NCI-H82 (cell line): Measurements from ENCODE around the gene KIF6.
"Not testable (repeated sequence)": the region's sequence is repeated elsewhere in the genome, so short reads cannot be mapped to it uniquely, and the experiment has no call there.

Experiments
- DNase-seq: peaks from one replicate; lab custom pipeline; 2025; lab: John Stamatoyannopoulos, UW

KIF6 gene

DNA sequence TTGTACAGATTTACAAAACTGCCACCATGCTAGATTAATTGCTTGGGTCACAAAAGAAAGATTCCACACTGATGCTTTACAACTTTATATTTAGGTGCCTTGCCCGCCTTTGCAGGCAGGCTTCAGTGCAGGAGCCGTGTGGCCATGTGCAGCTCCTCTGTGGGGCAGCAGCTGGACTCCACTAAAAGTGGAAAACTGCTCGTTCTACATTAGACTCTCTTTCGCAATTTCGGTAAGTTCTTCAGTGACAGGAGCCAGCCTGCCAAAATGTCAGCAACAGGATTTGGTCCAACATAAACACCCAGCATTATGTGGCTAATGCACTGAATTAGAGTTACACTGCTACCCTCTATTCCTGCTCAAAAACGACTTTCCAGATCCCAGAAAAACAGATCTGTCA is 228.3 kb downstream of the KIF6 start:
- DNase-seq: no peak

DNA sequence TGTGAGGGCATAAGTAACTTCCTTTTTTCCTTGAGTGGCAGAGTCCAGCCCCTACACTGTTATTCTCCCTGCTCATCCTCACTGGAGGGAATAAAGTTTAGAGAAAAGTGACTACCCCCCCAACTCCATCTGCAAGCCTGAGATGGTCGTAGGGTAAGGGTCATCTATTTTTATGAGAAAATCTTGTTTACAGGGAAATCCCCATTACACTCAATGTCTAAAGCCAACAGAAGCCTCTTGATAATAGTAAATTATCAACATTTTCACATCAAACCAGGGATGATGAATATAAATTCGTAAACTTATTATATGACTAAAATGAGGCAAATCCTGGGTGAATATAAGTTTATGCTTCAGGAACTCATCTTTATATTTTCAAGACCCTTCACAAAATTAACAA is 228.8 kb downstream of the KIF6 start:
- DNase-seq: no peak

DNA sequence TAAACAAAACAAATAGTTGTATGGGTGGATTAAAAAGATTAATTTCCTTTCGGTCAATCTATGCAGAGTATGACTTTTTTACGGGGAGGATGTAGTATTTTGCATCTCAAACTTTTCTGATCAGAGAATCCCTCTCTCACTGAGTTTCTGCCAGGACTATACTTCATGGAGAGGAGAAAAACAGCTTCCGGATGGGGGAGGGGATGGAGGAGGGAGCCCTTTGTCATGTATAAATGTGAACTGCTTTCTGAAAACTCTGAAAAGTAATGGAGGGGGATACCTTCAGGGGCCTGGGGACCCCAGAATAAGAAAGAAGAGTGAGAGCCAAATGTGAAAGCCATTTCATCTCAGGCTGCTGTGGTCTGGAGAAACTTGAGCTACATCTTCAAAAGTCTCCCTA is 229.6 kb downstream of the KIF6 start:
- DNase-seq: no peak

DNA sequence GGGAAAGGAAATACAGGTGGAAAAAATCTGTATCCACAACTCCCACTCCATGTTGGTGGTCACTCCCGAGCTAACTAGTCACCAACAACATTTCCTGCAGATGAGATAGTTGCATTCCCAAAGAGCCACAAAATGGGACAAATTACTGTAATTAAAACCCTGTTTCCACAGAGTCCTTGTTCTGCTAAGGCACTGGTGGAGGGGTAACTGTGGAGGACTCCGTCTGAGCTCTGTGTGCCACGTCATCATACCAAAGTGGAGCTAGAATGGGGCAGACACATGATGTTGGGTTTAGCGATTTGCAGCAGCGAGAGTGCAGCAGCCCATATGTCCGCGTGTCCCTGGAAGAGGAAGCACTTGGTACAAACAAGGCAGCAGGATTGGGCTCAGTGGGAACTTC is 230.2 kb downstream of the KIF6 start:
- DNase-seq: no peak

DNA sequence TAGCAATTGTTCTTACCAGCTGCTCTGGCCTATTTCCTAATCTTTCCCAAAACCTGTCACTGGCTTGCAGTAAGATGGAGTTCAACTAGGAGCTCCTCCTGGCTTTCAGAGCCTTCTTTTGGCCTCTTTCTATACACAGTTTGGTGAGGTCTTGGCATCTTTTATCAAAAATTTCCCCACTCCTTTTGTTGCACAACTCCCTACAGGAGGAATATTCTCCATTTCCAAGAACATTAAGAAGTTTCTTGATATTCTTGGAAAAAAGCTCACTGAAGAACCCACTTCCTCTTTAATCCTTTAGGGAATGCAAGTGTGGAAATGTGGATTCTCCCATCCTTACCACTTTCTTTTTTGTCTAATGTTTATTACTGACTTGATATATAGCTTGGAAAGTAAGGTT is 231.4 kb downstream of the KIF6 start:
- DNase-seq: no peak

DNA sequence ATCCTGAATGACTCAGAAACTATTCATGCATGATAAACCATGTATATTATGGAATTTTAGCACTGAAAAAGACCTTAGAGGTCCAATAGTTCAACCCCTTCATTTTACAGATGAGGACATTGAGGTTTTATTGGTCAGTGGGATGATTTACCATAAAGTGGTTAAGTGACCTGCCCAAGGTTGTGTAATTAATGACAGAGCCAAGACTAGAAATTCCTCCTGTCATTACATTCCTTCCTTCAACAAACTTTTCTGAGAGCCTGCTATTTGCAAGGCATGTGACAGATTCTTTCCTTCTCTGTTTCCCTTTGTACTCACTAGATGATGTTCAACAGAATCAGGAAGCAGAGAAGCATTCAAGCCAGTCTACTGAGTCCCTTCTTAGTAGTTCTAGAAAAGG is 232.0 kb downstream of the KIF6 start:
- DNase-seq: no peak

DNA sequence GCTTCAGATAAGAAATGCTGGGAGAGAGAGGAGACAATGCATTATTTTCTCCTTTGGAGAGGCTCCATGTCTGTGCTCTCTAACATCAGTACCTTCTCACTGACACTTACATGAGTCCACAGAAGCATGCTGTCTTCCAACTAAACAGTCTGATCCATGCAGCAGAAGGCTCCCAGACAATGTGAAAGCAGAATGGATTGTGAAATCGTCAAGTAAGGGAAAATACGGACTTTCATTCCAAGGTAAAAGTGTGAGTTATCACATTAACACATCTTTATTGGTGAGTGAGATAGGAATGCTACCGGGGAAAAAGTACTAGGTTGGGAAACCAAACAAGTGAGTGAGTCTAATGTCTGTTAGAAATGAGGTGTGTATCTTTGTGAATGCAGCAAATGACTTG is 235.1 kb downstream of the KIF6 start:
- no peak for DNase-seq

DNA sequence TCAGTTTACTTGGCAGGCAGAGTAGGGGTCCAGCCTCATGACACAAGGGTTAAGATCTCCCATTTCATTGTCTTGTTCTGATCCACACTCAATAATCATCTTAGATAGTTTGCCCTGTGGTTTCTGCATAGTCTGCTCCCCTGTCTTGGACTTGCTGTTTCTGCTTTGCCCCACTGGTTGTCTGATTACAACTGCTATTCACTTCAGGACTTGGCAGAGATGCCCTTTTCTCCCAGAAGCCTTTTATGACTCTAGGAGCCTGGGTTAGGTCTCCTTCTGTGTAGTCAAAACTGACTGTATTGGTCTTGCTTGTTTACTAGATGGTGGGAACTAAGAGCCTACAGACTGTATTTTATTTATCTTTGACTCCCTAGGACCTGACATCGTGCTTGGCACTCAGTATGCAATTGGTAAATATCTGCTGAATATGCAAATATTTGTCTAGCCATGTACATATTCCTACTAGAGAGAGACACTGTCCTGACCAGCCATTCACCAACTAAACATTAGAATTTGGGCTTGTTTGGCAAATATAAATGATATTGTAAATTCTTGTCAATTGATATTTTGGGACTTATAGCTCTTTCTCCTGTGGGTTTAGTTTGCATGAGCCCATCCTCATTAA is 236.8 kb downstream of the KIF6 start:
- no peak for DNase-seq

DNA sequence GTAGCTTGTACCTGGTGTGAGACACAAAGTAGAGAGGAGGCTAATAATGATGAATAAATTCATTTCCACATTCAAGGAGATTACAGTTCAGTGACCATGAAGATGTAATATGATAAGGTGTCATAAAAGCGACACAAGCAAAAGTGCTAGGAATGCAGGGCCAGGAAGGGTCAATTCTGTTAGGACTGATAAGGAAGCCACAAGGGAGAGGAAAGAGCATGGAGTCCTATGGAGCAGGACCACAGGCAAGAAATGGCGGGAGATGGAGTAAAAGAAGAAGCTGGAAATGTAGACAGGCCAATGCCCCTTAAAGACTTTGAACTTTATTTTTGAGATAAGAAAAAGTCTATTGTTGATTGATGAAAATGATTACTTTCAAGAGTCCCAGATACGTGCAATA is 240.9 kb downstream of the KIF6 start:
- DNase-seq: no peak

DNA sequence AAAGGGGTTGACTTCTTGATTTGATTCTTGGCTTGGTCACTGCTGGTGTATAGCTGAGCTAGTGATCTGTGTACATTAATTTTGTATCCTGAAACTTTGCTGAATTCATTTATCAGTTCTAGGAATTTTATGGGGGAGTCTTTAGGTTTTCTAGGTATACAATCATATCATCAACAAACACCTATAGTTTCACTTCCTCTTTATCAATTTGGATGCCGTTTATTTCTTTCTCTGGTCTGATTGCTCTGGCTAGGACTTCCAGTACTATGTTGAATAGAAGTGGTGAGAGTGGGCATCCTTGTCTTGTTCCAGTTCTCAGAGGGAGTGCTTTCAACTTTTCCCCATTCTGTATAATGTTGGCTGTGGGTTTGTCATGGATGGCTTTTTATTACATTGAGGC is 245.4 kb downstream of the KIF6 start:
- DNase-seq: not testable (repeated sequence)

DNA sequence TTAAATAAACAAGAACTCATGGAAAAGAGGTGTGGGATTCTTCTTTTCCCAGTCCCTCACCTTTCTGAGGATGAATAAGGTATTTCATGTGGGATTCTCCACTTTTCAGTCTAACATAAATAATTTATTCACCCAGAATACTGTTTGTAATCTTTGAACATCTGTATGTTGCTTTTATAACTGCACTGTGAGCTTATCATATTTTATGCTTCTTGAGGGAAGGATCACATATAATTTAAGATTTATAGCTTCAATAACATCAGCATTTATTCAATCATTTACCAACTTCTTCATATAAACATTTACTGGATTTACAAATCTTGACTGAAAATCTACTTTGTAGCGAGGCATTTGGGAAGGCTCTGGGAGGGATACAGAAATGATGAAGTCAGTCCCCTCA is 248.5 kb downstream of the KIF6 start:
- no peak for DNase-seq

DNA sequence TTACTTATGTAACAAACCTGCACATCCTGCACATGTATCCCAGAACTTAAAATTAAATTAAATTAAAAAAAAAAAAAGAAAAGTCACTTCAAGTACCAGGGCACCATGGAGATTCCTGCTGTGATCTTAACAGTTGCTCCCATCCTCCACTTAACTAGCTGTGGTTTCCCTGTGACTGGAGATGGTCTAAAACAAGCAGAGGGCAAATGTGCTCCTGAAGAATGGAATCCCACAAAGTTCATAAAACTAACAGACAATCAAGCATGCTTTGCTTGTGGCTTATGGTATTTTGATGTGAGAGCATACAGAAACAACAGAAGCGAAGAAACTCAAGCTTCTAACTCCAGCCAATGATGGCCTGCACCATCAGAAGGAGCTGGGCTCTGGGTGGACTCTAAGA is 249.1 kb downstream of the KIF6 start:
- DNase-seq: no peak

DNA sequence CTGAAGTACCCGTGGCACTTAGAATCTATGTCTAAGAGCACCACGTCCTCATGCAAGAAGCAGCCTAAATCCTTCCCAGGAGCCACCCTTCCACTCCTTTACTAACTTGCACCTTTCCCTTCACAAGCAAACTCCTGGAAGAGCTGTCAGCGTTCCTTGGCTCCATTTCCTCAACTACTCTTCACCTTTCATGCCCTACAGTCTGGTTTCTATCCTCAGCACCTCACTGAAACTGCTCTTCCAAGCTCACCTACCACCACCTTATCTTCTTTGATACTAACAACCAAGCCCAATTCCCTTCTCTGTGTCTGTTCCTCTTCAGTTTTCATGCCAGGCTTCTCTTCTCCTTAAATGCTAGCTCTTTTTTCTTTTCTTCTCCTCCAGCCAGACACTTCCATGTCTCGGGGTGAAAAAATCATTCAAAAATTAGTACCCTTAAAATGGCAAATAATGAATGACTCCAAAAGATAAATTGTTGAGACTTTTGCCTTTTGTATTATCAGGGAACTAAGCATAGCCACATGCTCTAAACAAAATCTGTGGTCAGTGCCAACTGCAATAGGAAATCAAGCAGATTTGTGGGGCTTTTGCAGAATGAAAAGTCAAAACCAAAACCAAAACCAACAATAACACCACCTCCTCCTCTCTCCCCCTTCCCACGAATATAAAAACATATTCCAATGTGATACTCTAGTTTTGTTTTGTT is 253.1 kb downstream of the KIF6 start:
- no peak for DNase-seq

DNA sequence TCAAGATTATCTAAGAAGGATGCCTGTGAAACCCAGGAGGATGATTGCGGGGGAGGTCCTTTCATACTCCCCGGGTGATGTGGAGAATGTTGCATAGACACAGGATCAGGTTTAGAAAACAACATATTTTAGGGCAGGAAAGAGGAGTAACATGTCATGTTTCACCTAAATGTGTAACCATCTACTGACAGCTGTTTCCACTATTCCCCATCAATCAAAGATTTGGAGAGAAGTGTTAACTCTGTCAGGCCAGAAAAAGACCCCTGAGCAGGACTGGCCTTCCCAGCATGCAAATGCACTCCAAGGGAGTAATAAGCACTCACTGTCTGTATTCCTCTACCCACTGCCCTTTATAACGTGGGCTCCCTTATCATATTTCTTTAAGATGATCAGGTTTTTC is 254.7 kb downstream of the KIF6 start:
- no peak for DNase-seq

DNA sequence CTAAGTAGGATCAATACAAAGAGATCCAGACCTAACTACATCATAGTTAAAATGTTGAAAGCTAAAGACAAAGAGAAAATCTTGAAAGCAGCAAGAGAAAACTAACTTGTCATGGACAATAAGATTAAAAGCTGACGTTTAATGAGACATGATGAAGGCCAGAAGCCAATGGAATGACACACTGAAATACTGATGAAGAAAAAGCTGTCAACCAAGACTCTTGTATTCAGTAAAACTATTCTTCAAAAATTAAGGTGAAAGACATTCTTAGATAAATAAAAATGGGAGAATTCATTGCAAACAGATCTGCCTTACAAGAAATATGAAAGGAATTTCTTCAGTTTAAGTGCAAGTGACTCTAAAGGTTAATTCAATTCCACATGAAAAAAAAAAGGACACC is 256.8 kb downstream of the KIF6 start:
- DNase-seq: no peak

DNA sequence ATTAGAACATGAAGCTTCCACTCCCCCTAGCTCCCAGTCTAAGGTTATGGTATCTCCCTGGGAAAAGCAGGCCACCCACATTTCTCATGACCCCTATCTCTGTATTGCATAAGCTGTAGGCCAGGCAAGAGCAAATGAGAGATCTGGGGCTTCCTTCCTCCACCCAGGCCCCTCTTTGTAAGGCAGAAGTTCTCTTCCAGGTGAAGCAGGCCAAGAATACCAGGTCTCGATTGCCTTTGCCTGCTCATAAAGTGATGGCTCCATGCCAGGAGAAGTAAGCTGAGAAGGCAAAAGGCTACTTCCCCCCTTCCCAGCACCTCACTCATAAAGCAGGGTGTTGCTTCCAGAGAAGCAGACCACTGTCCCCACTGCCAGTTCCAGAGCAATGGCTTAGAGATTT is 258.6 kb downstream of the KIF6 start:
- DNase-seq: no peak

DNA sequence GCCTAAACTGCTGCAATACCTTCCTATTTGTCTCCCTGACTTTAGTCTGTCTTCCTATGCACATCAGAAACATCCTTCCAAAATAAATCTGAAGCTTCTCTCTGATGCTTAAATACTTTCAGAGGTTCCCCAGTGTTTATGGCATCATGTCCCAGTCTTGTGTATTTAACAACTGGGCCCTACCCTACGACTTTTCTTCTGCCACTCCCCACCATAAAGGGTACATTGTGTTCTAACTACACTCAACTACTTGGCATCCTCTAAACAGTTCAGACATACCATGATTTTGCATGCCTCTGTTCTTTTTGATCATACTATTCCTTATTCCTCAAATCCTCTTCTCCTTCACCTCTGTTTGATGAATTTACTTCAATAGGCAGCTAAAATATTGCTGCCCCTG is 259.7 kb downstream of the KIF6 start:
- no peak for DNase-seq

DNA sequence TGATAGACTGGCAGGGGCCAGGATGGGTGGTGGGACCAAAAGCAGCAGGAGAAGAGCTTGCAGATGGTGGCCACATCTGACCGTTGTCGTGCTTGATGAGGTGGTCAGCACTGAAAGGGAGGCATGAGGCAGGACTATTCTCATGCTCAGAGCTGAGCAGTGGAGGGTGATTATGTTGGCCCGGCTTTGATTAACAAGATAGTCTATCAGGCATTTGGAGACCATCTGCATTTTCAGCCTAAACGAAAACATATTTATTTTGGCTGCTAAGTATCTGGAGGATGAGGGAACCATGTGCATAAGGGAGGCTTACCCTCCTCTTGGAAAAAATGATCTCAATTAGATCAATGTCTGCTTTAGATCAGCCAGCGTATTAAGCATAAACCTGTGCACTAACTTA is 261.1 kb downstream of the KIF6 start:
- DNase-seq: no peak

DNA sequence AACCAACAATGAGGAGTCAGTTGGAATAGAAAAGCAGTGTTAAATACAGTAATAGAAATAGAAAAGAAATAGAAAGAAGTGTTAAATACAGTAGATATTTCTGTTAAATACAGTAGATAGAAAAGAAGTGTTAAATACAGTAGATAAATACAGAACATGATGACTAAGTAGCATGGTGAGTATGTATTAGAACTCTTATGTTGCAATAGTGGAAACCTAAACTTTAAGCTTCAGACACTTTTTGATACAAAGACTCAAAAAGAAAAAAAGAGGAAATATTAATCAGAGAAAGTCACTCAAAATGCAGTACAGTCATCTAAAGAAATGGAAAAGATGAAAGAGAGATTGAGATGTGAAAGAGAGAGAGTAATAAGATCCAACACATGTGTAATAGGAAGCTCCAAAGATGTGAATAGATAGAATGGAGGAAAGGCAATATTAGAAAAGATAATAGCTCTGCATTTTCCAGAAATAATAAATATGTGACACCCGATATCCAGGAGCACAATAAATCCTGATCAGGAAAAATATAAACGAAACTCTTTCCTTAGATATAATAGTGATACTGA is 271.2 kb downstream of the KIF6 start:
- no peak for DNase-seq

DNA sequence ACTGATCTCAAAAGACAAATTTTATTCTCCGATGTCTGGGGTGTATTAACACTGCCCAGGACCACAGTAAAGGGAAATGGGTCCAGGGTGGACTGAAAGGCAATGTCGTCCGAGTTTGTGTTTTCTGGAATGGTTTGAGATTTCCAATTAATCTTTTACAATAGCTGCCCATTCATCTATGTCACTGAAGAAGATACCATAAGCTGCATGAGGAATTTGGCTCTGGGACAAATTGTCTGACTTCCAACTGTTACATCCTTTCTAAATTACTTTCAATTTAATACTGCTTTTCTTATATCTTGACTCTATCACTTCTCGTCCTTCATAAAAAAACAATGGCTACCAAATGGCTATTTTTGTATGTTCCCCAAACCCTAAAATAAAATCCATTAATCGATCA is 272.0 kb downstream of the KIF6 start:
- DNase-seq: no peak

DNA sequence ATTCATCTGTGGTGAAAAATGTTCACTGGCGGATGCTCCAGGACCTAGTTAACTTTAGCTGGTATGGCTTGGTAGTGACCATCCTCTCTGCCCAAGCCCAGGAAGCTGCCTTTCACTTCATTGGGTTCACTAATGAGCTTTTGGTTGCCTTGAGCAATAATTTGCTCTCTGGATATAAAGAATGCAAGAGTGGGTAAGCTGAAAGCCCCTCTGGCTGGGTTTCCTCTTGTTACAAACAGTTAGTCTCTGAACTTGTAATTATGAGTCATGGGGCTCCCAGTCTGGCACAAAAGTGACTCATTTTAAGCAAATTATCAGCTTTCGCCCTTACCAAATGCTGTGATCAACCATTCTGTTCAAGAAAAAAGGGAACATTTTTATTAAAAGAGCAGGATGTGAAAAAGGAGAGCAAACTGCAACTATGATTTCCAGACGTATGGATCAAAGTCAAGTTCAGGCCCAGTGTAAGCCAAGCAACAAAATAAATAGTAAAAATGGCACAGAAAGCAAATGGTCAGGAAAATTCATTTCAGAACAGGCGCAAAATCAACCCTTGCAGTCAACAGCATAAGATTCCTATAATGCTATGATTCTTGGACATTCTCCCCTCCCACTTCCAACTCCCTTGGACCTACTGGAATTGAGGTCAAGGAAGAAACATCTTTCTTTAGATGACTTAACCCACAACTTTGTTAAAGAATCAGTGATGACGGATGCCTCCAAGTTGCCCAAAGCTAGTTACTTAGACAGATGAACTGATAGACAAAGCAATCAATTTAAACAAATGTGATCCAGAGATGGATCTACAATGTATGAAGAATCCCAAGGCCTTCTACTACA is 272.7 kb downstream of the KIF6 start:
- DNase-seq: no peak

DNA sequence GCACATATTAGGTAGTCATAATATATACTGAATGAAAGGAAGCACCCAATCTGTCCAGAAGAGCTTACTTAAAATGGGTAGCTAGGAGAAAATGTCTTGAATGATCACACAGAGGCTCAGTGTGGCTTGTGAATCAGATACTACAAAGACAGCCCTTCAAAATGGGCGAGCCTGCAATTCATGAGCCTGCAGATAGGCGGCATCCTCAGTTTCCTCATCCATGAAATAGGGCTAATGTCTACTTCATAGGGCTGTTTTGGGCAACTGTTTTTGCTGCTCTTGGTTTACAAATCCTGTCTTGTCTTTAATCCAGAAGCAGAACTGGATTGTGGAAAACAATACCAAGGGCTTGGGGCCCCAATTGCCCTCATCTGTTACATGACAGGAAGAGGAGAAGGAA is 273.4 kb downstream of the KIF6 start:
- DNase-seq: peak; percentile 13

DNA sequence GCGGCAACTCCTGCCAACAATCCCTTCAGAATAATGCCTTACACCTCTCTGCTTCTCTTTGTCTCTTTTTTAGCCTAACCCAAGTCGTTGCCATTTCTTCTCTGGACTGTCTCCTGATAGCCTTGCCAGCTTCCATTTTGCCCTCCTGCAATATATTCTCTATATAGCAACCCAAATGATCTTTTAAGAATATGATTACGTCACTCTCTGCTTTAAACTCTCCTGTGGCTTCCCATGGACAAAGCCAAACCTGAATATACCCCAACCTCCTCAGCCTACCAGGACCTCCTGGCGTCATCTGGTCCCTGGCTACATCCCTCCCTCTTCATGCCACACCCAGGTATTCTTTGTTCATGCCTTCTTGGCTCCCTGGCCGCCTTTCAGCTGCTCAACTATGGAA is 276.2 kb downstream of the KIF6 start:
- no peak for DNase-seq
